Muscle layer of colon (tissue), 2 donors: Measurements from ENCODE around the gene TBX19.

ENCODE experiments used
- H3K27ac ChIP-seq: one replicate; pipeline ENCODE4 v1.7.0; 2013; ENCODE audit warnings: low read depth, mild to moderate bottlenecking, low read length, moderate library complexity
- H3K27me3 ChIP-seq, 2 donors: one replicate each; pipeline ENCODE4 v1.7.0; 2013; ENCODE audit warnings: low read length in 2 of 2, mild to moderate bottlenecking in 2 of 2; ENCODE audit not compliant: insufficient read depth in 2 of 2, control insufficient read depth in 1 of 2
- H3K36me3 ChIP-seq: one replicate; pipeline ENCODE4 v1.7.0; 2013; ENCODE audit warnings: mild to moderate bottlenecking, low read length; ENCODE audit not compliant: insufficient read depth
- H3K4me1 ChIP-seq: one replicate; pipeline ENCODE4 v1.7.0; 2013; ENCODE audit warnings: mild to moderate bottlenecking, low read length; ENCODE audit not compliant: insufficient read depth
- H3K4me3 ChIP-seq, 2 donors: one replicate each; pipeline ENCODE4 v1.7.0; 2013; ENCODE audit warnings: low read length in 2 of 2, low read depth in 1 of 2, mild to moderate bottlenecking in 1 of 2, moderate library complexity in 1 of 2
- H3K9ac ChIP-seq: one replicate; pipeline ENCODE4 v1.7.0; 2013; ENCODE audit warnings: low read length
- H3K9me3 ChIP-seq: one replicate; pipeline ENCODE4 v1.7.0; 2013; ENCODE audit warnings: mild to moderate bottlenecking, low read length
- donor health status: abdominal sarcoma.
- donor health status: Adenocarcinoma of cecum.

TBX19 gene

GRCh38 chr1:168257397-168257796 lies 23.3 kb upstream of the TBX19 start:
- Histone ChIP-seq H3K9ac (no peak overlapping the region), H3K36me3 (no peaks in the 10 kb centered on the region), H3K27ac (no peak overlapping the region), H3K27me3 (no peaks in the 10 kb centered on the region), H3K4me1 (no peaks in the 10 kb centered on the region), H3K9me3 (peaks cover 5% of the 10 kb centered on the region), H3K4me3 (no peak overlapping the region)

GRCh38 chr1:168259567-168259966 lies 21.1 kb upstream of the TBX19 start:
- Histone ChIP-seq H3K9ac (no peak overlapping the region), H3K36me3 (no peaks in the 10 kb centered on the region), H3K4me3 (no peak overlapping the region), H3K27ac (no peak overlapping the region), H3K27me3 (no peaks in the 10 kb centered on the region), H3K4me1 (no peaks in the 10 kb centered on the region), H3K9me3 (peaks cover 5% of the 10 kb centered on the region)

GRCh38 chr1:168260393-168260792 lies 20.3 kb upstream of the TBX19 start:
- no peak overlapping the region for H3K4me3 ChIP-seq
- no peak overlapping the region for H3K27ac ChIP-seq
- no peak overlapping the region for H3K9ac ChIP-seq
- H3K27me3 ChIP-seq, result no peaks in the 10 kb centered on the region
- no peaks in the 10 kb centered on the region for H3K4me1 ChIP-seq
- peaks cover 5% of the 10 kb centered on the region for H3K9me3 ChIP-seq
- peaks cover 5% of the 10 kb centered on the region for H3K36me3 ChIP-seq

- H3K9me3 ChIP-seq, result no peaks in the 10 kb centered on the region
- peaks cover 5% of the 10 kb centered on the region for H3K36me3 ChIP-seq
- no peak overlapping the region for H3K27ac ChIP-seq
- H3K27me3 ChIP-seq, result no peaks in the 10 kb centered on the region
- H3K9ac ChIP-seq, result no peak overlapping the region
- H3K4me1 ChIP-seq, result no peaks in the 10 kb centered on the region
- no peak overlapping the region for H3K4me3 ChIP-seq
Measured at GRCh38 chr1:168261390-168261789, 19.3 kb upstream of the TBX19 start.

- Histone ChIP-seq H3K9ac (no peak overlapping the region), H3K4me3 (no peak overlapping the region), H3K27me3 (no peaks in the 10 kb centered on the region), H3K36me3 (peaks cover 5% of the 10 kb centered on the region), H3K4me1 (no peaks in the 10 kb centered on the region), H3K27ac (no peak overlapping the region), H3K9me3 (no peaks in the 10 kb centered on the region)
Measured at GRCh38 chr1:168263130-168263529, 17.5 kb upstream of the TBX19 start.

GRCh38 chr1:168264296-168264695 lies 16.4 kb upstream of the TBX19 start:
- Histone ChIP-seq H3K9me3 (no peaks in the 10 kb centered on the region), H3K27ac (no peak overlapping the region), H3K4me3 (no peak overlapping the region), H3K27me3 (no peaks in the 10 kb centered on the region), H3K9ac (no peak overlapping the region), H3K36me3 (peaks cover 5% of the 10 kb centered on the region), H3K4me1 (no peaks in the 10 kb centered on the region)

GRCh38 chr1:168265596-168265995 lies 15.1 kb upstream of the TBX19 start:
- no peak overlapping the region for H3K9ac ChIP-seq
- peaks cover 5% of the 10 kb centered on the region for H3K36me3 ChIP-seq
- no peak overlapping the region for H3K4me3 ChIP-seq
- no peak overlapping the region for H3K27ac ChIP-seq
- no peaks in the 10 kb centered on the region for H3K4me1 ChIP-seq
- H3K27me3 ChIP-seq, result no peaks in the 10 kb centered on the region
- no peaks in the 10 kb centered on the region for H3K9me3 ChIP-seq

GRCh38 chr1:168266644-168267186 lies 14.0 kb upstream of the TBX19 start:
- no peak overlapping the region for H3K9ac ChIP-seq
- H3K9me3 ChIP-seq, result no peaks in the 10 kb centered on the region
- no peaks in the 10 kb centered on the region for H3K27me3 ChIP-seq
- H3K4me3 ChIP-seq, result no peak overlapping the region
- peaks cover 5% of the 10 kb centered on the region for H3K36me3 ChIP-seq
- H3K4me1 ChIP-seq, result no peaks in the 10 kb centered on the region
- H3K27ac ChIP-seq, result no peak overlapping the region

GRCh38 chr1:168271636-168272035 lies 9.0 kb upstream of the TBX19 start:
- Histone ChIP-seq H3K9ac (no peak overlapping the region), H3K27me3 (no peaks in the 10 kb centered on the region), H3K27ac (no peak overlapping the region), H3K9me3 (no peaks in the 10 kb centered on the region), H3K4me3 (no peak overlapping the region), H3K36me3 (no peaks in the 10 kb centered on the region), H3K4me1 (no peaks in the 10 kb centered on the region)

- Histone ChIP-seq H3K27me3 (no peaks in the 10 kb centered on the region), H3K9ac (no peak overlapping the region), H3K4me1 (no peaks in the 10 kb centered on the region), H3K36me3 (no peaks in the 10 kb centered on the region), H3K27ac (no peak overlapping the region), H3K4me3 (no peak overlapping the region), H3K9me3 (no peaks in the 10 kb centered on the region)
Measured at GRCh38 chr1:168273575-168273974, 7.1 kb upstream of the TBX19 start.

- Histone ChIP-seq H3K27ac (no peak overlapping the region), H3K27me3 (no peaks in the 10 kb centered on the region), H3K4me3 (no peak overlapping the region), H3K9ac (no peak overlapping the region), H3K4me1 (peaks cover 4% of the 10 kb centered on the region), H3K9me3 (no peaks in the 10 kb centered on the region), H3K36me3 (no peaks in the 10 kb centered on the region)
Measured at GRCh38 chr1:168279253-168279652, 1.4 kb upstream of the TBX19 start.

GRCh38 chr1:168281603-168282325 lies 1.1 kb downstream of the TBX19 start:
- no peaks in the 10 kb centered on the region for H3K27me3 ChIP-seq
- H3K27ac ChIP-seq, result no peak overlapping the region
- H3K36me3 ChIP-seq, result no peaks in the 10 kb centered on the region
- H3K9ac ChIP-seq, result no peak overlapping the region
- H3K4me1 ChIP-seq, result peaks cover 11% of the 10 kb centered on the region
- no peaks in the 10 kb centered on the region for H3K9me3 ChIP-seq
- H3K4me3 ChIP-seq, result no peak overlapping the region
